ENCODE data around the gene RGS7. TPM values are rescaled to one million over a fixed set of nuclear protein-coding genes. Genes with fewer than 3 reads are reported as not detected.

Gene RGS7
- total RNA-seq, 4 donors from 2014 or later, result 0.27 TPM; not detected in 3

- H3K36me3 ChIP-seq, result no peaks in the 10 kb centered on the region
- no peak for ATAC-seq
- H3K4me3 ChIP-seq, result no peak overlapping the region
- TF ChIP-seq POLR2A (IDR thresholded peaks at IDR 0.05), result no peak
- TF ChIP-seq POLR2AphosphoS5 (IDR thresholded peaks at IDR 0.05), result no peak
- no peak for TF ChIP-seq EP300 (IDR thresholded peaks at IDR 0.05)
- TF ChIP-seq, protein P1, sequence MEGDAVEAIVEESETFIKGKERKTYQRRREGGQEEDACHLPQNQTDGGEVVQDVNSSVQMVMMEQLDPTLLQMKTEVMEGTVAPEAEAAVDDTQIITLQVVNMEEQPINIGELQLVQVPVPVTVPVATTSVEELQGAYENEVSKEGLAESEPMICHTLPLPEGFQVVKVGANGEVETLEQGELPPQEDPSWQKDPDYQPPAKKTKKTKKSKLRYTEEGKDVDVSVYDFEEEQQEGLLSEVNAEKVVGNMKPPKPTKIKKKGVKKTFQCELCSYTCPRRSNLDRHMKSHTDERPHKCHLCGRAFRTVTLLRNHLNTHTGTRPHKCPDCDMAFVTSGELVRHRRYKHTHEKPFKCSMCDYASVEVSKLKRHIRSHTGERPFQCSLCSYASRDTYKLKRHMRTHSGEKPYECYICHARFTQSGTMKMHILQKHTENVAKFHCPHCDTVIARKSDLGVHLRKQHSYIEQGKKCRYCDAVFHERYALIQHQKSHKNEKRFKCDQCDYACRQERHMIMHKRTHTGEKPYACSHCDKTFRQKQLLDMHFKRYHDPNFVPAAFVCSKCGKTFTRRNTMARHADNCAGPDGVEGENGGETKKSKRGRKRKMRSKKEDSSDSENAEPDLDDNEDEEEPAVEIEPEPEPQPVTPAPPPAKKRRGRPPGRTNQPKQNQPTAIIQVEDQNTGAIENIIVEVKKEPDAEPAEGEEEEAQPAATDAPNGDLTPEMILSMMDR (IDR thresholded peaks at IDR 0.05), result no peak
- no peaks in the 10 kb centered on the region for H3K4me1 ChIP-seq
- H3K27me3 ChIP-seq, result no peaks in the 10 kb centered on the region
- H3K9me3 ChIP-seq, result no peaks in the 10 kb centered on the region
- H3K27ac ChIP-seq, result no peak overlapping the region
- 93 to 100% methylated on average over 1 of the region's 1 CpG for WGBS, 2 donors (ENCODE audit: low coverage in 1 of 2)
These were observed 479.4 kb downstream of the RGS7 start for GRCh38 chr1:240877605-240878004.

DNA sequence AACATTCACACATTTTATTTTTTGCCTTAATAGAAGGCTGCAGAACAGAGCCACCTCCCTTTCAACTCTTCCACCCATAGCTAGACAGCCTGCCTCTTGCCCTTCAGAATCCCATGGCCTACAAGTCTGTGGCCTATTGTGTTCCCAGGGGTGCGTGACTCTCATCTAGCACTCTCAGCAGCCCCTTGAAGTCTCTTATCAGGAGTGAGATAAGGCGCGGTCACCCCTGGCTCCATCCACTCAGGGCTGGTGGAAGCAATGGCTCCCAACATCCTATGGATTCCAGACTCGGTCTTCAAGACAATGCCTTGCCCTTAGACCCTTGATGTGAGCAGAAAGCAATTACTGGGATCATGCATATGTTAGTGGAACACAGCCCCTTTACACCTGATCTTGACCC lies 480.9 kb downstream of the RGS7 start:
- 20 to 92% methylated on average over 1 to 4 of the region's 4 CpGs for WGBS, 2 donors (ENCODE audit: low coverage in 1 of 2)

GRCh38 chr1:240869071-240869470 lies 487.9 kb downstream of the RGS7 start:
- ATAC-seq, result no peak
- Histone ChIP-seq H3K27ac (no peak overlapping the region), H3K36me3 (no peaks in the 10 kb centered on the region), H3K27me3 (no peaks in the 10 kb centered on the region), H3K4me1 (no peaks in the 10 kb centered on the region), H3K4me3 (no peak overlapping the region), H3K9me3 (no peaks in the 10 kb centered on the region)
- WGBS, 2 donors (ENCODE audit: low coverage in 1 of 2), result 89 to 92% methylated on average over 3 of the region's 3 CpGs
- TF ChIP-seq EP300 (IDR thresholded peaks at IDR 0.05) (no peak), POLR2A (IDR thresholded peaks at IDR 0.05) (no peak), POLR2AphosphoS5 (IDR thresholded peaks at IDR 0.05) (no peak)
- TF ChIP-seq, protein P1 (IDR thresholded peaks at IDR 0.05), result no peak

More for the DNA sequence above, 480.9 kb downstream of the RGS7 start:
- Histone ChIP-seq H3K27me3 (no peaks in the 10 kb centered on the region), H3K4me3 (no peak overlapping the region), H3K36me3 (no peaks in the 10 kb centered on the region), H3K4me1 (no peaks in the 10 kb centered on the region), H3K9me3 (no peaks in the 10 kb centered on the region), H3K27ac (no peak overlapping the region)
- no peak for TF ChIP-seq POLR2AphosphoS5 (IDR thresholded peaks at IDR 0.05)
- TF ChIP-seq, protein P1 (IDR thresholded peaks at IDR 0.05), result no peak
- TF ChIP-seq EP300 (IDR thresholded peaks at IDR 0.05), result no peak
- no peak for TF ChIP-seq POLR2A (IDR thresholded peaks at IDR 0.05)
- ATAC-seq, result no peak

- TF ChIP-seq EP300 (IDR thresholded peaks at IDR 0.05) (no peak), POLR2A (IDR thresholded peaks at IDR 0.05) (no peak), POLR2AphosphoS5 (IDR thresholded peaks at IDR 0.05) (no peak)
- TF ChIP-seq, protein P1 (IDR thresholded peaks at IDR 0.05), result no peak
These were observed 490.3 kb downstream of the RGS7 start for GRCh38 chr1:240866724-240867123.

DNA sequence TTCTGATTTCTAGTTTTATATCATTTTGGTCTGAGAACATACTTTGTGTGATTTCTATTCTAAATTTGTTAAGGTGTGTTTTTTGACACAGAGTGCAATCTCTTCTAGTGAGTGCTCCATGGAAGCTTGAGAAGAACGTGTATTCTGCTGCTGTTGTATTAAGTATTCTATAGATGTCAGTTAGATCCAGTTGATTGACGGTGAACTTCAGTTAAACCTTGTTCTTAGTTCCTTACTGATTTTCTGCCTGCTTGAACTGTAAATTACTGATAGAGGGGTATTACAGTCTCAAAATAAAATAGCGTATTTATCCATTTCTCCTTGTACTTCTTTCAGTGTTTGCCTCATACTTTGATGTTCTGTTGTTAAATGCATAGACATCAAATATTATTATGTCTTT lies 497.0 kb downstream of the RGS7 start:
- no peak for ATAC-seq
- TF ChIP-seq POLR2AphosphoS5 (IDR thresholded peaks at IDR 0.05) (no peak), POLR2A (IDR thresholded peaks at IDR 0.05) (no peak), EP300 (IDR thresholded peaks at IDR 0.05) (no peak)
- TF ChIP-seq, protein P1 (IDR thresholded peaks at IDR 0.05), result no peak
- Histone ChIP-seq H3K27ac (no peak overlapping the region), H3K9me3 (no peaks in the 10 kb centered on the region), H3K4me3 (no peak overlapping the region), H3K27me3 (no peaks in the 10 kb centered on the region), H3K4me1 (no peaks in the 10 kb centered on the region), H3K36me3 (no peaks in the 10 kb centered on the region)
- 80 to 100% methylated on average over 3 of the region's 3 CpGs for WGBS, 2 donors (ENCODE audit: low coverage in 1 of 2)

More at GRCh38 chr1:240866724-240867123, 490.3 kb downstream of the RGS7 start:
- 20 to 27% methylated on average over 2 of the region's 2 CpGs for WGBS, 2 donors (ENCODE audit: low coverage in 1 of 2)
- no peaks in the 10 kb centered on the region for H3K4me1 ChIP-seq
- no peak for ATAC-seq
- H3K4me3 ChIP-seq, result no peak overlapping the region
- no peaks in the 10 kb centered on the region for H3K36me3 ChIP-seq
- H3K27ac ChIP-seq, result no peak overlapping the region
- no peaks in the 10 kb centered on the region for H3K9me3 ChIP-seq
- H3K27me3 ChIP-seq, result no peaks in the 10 kb centered on the region

Data from gastroesophageal sphincter (tissue), 4 donors.